Activated naive CD4-positive, alpha-beta T cell (primary cell): ENCODE measurements around the gene MCM3AP.
"Not testable (repeated sequence)": the region's sequence is repeated elsewhere in the genome, so short reads cannot be mapped to it uniquely, and the experiment has no call there.

Source experiments
- DNase-seq, 4 experiments: peaks; one replicate each; lab custom pipeline; 2025; lab: John Stamatoyannopoulos, UW

MCM3AP gene

DNA sequence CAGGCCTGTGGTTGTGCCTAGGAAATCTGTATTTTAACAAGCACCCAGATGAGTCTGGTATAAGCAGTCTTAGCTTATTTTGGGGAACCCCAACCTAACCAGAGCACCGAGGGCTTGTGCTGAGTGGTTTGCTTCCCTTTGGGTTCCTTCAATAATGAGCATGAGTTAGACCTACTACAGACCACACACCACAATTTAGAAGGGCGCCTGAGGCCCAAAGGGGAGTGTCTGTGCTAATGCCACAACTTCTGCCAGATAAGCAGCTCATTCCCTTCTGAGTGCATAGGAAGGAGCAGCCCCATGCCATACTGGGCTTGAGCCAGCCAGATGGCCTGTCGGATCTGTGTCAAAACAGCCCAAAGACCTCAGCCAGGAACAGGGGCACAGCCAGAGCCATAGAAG is 41.5 kb downstream of the MCM3AP start:
- DNase-seq, result no peak

DNA sequence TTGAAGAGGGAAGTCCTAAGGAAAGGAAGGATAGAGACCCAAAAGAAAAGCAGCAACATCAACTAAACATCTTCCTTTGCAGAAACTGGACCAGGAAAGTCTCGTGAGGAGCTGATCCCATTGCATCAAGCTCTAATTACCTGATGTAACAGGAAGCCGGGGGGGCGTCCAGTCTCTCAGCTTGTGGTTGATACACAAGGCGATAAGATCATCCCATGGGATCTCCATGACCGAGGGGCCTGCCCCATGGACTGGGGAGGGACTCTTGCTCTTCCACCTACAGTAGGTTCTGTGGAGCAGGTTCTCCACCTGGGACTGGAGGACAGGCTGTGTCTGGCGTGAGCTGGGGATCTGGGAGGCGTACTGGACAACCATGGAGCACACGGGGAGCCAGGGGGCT is 42.1 kb downstream of the MCM3AP start:
- DNase-seq, result no peak

DNA sequence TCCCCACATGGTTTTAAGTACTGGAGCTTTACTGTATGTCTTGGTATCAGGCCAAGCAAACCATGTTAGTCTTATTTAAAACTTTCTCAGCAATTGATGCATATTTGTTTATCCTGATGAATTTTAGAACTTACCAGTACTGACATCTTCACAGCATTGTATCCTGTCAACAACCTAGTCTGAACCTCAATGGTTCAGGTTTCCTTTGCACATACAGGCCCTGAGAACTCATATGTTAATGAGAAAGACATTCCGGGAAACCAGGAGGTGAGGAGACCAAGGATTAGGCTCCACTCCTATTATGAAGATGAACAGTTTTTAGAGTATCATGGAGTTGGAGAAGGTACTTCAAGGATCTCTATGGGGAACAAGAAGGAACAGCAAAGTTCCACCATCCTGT is 43.8 kb downstream of the MCM3AP start:
- not testable (repeated sequence) for DNase-seq

DNA sequence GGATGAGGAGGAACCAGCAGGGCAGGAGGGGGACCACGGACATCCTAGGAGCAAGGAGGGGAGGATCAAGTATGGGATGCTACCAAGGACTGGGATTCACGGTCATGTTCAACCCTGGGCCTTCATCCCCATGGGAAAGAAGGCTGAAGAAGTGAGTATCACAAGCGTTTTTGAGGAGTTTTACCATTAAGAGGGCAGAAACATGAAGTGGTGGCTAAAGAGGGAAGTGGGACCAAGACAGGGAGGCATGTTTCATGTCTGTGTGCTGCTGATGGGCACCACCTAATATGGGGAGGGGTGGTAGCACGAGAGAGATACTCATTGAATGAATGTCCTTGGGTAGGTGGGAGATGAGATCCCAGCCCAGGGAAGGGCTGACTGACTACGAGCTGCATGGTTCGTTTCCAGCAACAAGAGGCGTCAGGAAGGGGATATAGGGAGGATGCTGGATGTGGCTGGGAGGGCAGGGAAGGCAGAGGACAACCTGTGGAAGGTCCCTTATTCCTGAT is 45.5 kb downstream of the MCM3AP start:
- DNase-seq, result no peak

DNA sequence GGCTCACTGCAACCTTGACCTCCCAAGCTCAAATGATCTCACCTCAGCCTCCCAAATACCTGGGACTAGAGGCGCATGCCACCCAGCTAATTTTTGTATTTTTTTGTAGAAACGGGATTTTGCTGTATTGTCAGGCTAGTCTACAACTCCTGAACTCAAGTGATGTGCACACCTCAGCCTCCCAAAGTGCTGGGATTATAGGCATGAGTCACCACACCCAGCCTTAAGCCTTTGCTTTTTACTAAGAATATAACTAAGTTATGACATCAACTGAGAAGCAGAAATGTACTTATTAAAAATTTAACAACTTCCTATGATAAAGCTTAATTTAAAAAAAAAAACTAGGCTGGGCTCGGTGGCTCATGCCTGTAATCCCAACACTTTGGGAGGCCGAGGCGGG is 47.9 kb downstream of the MCM3AP start:
- DNase-seq, result no peak

DNA sequence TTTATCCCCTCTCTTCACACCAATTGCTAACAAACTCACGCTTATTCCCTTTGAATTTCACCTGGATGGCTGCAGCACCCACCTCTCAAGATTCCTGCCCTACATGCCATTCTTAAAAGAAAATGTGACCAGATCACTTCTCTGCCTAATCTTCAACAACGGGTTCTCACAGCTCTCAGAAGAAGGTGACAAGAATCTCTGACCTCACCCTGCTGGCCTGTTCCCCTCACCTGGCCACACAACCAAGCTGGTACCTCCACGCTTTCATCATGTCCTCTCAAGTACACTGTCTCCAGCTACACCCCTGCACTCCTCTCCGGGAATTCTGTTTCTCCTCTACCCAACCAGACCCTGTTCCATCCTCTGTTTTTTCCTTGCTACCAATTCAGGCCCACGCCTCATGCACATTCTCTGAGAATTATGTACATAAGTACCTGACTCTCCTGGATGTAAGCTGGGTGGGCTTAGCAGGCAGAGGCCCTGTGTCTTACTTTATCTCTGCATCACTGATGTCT is 50.9 kb downstream of the MCM3AP start:
- no peak for DNase-seq

DNA sequence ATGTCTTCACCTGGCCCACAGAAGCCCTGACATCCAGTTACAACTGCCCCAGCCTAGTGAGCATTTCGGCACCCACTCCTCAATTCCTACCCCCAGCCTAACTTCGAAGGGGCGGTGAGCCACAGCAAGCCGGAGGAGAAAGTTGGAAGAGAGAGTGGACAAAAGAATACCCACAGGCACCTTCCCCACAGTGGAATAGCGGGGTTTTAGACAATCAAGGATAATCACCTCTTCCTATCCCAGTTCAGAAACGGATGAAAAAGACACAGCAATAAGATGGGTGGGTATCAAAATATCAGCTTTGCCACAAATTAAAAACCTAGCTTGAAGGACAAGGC is 55.5 kb downstream of the MCM3AP start:
- DNase-seq, result no peak

DNA sequence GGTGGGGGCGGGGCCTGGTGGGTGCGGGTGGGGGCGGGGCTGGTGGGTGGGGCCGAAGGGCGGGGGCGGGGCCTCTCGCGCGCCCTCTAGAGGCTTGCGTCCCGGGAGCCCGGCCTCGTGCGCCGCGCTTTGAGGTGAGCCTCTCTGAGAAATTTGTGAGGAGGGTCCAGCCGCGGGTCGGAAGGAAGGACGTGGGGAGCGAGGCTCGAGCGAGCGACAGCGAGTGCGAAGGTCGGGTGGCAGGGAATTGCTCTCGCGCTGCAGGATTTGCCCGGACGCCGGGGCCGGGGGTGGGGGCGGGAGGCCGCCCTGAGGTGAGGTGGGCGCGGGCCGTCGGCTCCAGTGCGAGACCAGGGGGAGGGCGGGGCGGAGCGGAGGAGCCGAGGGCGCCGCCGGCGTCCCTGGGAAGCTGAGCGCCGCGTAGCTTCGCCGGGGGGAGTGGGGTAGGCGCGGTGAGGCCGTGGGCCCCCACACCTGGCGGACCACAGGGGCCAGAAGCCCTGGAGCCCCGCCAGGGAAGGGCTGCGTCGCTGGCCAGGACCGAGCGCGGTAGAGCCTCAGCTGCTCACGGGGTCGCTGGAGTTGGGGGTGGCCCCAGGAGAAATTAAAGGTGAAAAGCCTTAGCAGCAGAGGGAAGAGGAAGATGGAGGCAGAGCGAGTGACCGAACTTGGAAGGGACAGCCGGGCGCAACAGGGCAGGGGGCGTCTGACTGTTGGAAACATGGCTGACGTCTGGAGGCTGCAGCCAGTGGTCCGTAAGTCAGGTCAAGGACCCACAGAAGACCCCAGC is 56.1 kb downstream of the MCM3AP start:
- DNase-seq, result peak in 2 of 4 experiments; percentile 65 to 71

DNA sequence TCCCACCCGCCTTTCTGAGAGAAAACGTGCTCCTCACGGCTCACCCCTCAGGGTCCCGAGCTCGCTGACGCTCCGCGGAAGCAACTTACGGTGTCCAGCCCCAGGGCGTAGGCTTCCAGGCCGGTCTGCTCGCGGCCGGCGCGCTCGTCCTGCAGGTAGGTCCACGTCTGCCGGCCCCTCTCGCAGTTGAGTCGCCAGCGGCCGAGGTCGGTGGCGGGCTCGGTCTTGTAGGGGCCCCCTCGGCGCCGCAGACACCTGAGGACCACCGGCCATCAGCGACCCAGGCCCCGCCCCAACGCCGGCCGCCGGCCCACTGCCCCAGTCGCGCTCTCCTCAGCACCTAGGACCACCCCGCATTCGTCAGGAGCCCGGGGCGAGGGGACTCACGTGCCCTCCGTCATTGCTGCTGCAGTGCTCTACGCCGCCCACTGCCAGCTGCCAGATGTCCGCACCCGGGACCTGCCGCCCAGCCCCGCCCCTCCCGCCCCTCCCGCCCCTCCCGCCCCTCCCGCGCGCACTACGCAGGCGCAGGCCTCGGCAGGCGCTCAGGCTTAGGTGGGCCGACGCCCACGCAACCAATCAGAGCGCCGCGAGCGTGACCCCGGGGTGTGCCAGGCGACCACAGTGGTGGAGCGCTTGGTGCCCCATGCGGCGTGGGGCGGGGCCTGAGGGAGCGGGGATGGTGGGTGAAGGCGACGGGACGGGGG is 56.9 kb downstream of the MCM3AP start, which contains the start of gene LSS:
TSS of gene LSS (minus strand) at position 430 of the 707 bp plus-strand sequence. CDS start at position 401, 29 bp downstream.
- DNase-seq, result peak; percentile 79 to 98 (median 89)

DNA sequence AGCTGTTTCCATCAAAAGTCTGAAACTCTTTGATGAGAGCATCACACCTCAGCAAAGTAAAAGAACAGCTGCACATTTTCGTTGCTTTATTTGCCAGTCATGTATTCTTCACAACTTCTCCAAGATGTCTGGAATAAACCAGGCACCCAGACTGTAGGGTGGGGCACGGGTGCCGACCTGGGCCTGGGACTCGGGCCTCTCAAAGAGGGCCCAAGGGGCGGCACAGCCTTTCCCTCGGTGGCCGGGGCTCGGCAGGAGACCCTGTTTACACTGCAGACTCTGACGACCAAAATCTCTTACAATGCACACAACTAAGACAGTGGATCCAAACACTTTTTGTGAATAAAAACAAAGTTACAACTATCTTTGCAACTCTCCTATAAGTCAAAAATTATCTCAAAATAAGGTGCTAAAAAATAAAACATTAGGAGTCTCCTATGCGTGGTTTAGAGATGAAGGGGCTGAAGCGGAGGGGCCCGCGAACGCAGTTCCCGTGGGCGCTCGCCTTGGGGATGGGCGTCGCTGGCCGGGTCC is 57.5 kb downstream of the MCM3AP start:
- DNase-seq, result no peak

DNA sequence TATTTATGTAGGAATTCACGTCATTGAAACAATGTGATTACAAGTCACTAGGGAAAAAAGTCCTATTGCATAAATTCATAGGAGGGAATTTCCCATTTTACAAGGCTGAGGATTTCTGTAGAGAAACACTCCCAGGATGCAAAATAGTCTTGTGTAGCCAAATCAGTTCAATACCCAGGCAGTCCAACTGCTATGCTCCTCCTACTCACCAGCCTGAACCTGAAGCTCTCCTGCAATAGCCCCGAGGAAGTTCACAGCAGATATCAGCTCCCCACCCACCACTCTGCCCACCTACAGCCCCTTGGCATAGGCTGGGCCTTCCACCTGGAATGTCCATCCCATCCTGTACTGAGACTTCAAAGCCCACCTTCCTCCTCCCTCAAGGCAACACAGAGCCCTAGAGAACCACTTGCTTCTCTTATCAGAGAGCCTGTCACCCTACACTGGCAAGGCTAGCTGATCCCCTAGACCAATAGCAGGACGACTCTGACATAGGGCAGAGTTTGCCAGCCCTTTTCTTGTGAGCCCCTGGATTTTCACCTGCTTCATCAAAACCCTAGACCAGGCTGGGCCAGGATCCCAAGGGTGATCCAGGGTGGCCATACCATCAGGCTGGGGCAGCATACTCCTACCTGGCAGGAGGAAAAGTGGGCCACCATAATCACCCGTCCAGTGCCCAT is 58.4 kb downstream of the MCM3AP start:
- no peak for DNase-seq

DNA sequence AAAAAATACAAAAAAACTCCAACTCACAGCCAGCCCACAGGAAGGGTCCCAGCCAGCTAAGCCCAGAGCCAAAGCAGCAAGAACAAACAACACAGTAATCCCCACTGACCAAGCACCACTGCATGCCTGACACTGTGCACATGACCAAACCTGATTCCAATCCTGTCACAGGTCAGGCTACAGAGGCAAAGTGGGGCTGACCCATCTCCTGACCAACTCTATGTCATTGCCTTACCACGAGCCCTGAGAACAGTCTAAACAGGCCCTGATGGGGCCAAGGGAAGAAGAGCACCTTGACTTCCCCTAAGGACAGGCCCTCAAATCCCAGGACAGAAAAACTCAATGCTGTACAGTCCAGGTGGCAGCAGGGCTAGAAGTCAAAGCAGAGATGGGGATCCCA is 59.3 kb downstream of the MCM3AP start:
- no peak for DNase-seq

DNA sequence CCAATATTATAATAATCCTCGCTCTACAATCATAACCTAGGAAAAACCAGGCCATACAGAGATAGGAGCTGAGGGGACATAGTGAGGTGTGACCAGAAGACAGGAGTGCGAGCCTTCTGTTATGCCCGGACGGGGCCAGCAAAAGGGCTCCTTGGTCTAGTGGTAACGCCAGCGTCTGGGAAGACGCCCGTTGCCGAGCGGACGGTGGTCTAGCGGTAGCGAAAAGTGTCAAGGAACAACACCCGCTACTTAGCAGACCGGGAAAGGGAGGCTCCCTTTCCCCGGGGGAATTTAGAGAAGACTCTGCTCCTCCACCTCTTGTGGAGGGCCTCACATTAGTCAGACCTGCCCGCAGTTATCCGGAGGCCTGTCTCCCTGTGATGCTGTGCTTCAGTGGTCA is 61.8 kb downstream of the MCM3AP start:
- DNase-seq, result not testable (repeated sequence)

DNA sequence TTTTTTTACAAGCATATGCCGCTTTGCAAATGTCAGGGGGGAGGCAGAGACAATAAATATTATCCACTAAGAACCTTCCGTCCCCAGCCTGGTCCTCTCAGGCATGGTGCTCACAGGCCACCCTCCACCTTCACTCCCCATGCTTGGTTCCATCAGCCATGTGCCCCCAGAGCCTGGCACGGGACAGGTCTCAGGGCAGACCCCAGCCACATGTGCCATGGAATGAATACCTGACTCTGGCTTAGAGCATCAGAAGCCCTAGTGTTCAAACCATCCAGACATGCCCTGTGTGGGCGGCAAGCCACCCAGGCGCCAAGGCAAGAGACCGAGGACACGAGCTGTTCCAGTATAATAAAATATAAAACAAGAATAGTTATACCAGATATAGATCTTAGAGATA is 62.2 kb downstream of the MCM3AP start:
- no peak for DNase-seq

DNA sequence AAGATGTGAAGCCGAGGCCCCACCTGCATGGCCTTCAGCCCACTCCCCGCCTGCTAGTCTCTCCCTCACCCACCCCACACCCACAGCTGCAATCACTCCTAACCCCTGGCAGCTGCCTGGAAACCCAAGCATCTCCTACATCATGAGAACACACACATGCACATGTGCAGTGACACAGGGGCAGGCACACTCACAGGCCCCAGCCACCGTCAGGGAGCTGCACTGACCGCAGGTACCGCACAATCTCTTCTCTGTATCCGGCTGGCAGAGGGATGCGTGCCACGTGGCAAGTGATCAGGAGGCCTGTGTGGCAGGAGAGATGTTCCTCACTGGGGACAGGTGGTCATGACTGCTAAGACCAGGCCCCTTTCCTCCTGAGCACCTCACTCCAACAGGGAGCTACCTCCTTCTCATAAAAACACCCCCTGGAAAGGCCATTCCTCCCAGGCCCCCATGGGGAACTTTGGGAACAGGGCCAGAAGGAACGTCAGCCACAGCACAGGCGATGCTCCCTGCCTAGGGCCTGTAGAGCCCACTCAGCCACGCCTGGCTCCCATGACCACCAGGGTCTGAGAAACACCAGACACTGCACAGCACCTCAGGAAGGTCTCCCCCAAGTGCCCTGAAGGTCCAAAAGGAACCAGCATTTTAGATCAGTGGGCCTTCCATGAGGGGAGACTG is 62.8 kb downstream of the MCM3AP start:
- DNase-seq, result no peak

DNA sequence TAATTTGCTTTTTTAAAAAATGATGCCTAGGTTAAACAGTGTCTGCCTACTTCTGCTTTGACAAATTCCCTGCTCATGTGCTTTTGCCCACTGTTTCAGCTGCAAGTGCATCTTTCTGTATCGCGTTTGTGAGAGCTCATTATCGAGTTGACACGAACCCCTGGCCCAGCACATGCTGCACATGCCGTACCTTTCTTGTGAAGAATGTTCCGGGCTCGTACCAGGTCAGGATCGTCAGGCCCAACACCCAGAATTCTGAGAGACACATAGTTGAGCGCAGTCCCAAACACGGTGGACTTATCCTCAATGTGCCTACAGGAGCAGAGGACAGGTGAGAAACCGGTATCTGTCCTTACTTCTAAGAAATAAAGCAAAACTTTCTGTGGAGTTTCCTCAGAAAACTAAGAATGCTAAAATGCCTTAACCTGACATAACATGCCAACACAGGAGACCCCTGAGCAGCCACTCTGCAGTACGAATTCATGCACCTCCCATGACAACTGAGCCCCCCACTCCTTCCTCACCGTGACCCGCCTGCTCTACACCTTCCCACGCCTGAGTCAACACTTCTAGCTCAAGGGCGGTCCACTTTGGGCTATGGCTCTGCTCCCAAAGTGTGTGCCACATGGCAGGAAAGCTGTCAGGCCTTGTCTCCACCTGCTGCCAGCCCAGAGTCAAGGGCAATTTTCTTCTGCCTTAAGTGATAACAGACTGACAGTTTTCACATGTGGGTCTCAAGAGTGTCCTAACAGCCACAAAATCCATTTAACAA is 63.6 kb downstream of the MCM3AP start:
- DNase-seq, result no peak

DNA sequence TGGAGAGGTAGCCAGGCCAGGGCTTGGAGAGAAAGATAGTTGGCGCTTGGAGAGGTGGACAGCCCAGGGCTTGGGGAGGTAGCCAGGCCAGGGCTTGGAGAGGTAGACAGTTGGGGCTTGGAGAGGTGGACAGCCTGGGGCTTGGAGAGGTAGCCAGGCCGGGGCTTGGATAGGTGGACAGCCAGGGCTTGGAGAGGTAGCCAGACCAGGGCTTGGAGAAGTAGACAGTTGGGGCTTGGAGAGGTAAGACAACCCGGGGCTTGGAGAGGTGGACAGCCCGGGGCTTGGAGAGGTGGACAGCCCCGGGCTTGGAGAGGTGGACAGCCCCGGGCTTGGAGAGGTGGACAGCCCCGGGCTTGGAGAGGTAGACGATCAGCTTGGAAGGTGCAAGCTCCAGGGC is 64.6 kb downstream of the MCM3AP start:
- no peak for DNase-seq

DNA sequence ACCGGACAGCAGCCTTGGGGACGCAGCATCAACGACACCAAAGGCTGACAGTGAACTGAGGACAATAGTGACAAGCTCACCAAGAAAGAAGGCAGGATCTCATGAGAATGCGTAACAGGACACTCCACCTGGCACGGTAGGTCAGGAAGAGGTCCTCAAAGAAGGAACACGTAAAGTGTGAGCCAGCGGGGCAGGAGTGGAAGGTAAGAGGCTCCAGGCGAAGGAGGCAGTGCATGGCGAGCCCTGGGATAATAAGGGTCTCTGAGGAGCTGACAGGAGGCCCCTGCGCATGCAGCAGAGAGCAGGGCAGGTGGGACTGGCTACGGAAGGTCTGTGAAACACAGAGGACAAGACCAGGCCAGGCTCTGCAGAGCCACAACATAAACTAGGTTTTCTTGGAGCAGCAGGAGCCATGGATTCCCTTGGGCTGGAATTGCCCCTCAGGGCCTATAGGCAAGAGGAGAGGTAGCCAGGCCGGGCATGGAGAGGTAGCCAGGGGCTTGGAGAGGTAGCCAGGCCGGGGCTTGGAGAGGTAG is 65.1 kb downstream of the MCM3AP start:
- no peak for DNase-seq

DNA sequence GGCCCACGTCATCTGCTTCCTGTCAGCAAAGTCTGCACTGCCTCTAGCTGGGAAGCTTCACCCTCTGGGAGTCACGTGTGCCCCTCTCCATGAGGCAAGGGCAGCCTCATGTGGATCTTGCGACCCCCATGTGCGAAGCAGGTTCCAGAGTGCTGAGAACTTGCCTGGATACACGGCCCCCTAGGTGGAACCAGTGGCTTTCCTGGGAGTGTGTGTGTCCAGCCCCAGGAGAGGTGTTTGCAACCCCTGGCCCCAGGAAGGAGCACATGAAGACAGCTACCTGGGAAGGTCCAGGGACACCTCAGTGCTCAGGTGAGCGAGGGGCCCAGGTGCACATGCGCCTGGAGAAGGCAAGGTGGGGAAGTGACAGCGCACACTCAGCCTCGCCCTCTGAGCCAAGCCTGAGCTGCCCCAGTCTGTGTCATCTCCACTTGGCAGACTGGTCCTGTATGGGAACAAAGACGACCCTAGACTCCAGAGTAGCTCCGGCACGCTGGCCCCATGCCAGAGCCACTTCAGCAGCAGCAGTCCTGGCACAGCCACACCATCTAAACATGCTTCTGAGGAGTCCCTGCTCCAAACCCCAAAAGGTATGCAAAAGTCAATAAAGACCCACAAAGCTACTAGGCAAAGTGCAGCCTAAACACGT is 65.7 kb downstream of the MCM3AP start:
- DNase-seq, result no peak
